Neural cell (in vitro differentiated cells): ENCODE results near the gene GLA. TPM values are rescaled to one million over a fixed set of nuclear protein-coding genes. Genes with fewer than 3 reads are reported as not detected.

ENCODE experiments used
- H2AFZ ChIP-seq: fragments of 200-600, 300-800 bp; sonication (generic), shearing (Covaris generic); 2 replicates; pipeline ENCODE4 v1.6.0; 2014; ENCODE audit warnings: low read depth, mild to moderate bottlenecking, antibody characterized with exemption, low read length, moderate library complexity
- H3F3A ChIP-seq: fragments of 200-600 bp; shearing (Covaris generic); 2 replicates; pipeline ENCODE4 v1.6.1; 2016; ENCODE audit warnings: mild to moderate bottlenecking, moderate library complexity, mixed read lengths, antibody characterized with exemption, low read length; ENCODE audit not compliant: insufficient read depth, poor library complexity, severe bottlenecking
- H3K27ac ChIP-seq: fragments of 200-600, 300-800 bp; sonication (generic), shearing (Covaris generic); 2 replicates; pipeline ENCODE4 v1.5.1; 2014; ENCODE audit warnings: mild to moderate bottlenecking, low read length, moderate library complexity
- H3K27me3 ChIP-seq: fragments of 300-800, 200-600 bp; sonication (generic), shearing (Covaris generic); 2 replicates; pipeline ENCODE4 v1.6.0; 2014; ENCODE audit warnings: mild to moderate bottlenecking, low read depth, low read length, moderate library complexity; ENCODE audit not compliant: insufficient read depth
- H3K36me3 ChIP-seq: fragments of 300-800, 200-600 bp; sonication (generic), shearing (Covaris generic); 2 replicates; pipeline ENCODE4 v1.5.1; 2014; ENCODE audit warnings: mild to moderate bottlenecking, antibody characterized with exemption, low read length, moderate library complexity; ENCODE audit not compliant: insufficient read depth
- H3K4me2 ChIP-seq: fragments of 300-800, 200-600 bp; sonication (generic), shearing (Covaris generic); 2 replicates; pipeline ENCODE4 v1.6.0; 2014; ENCODE audit warnings: mild to moderate bottlenecking, low read length
- H3K4me3 ChIP-seq: fragments of 300-800, 200-600 bp; sonication (generic), shearing (Covaris generic); 2 replicates; pipeline ENCODE4 v1.5.1; 2014; ENCODE audit warnings: mild to moderate bottlenecking, low read length, moderate library complexity
- H3K79me2 ChIP-seq: fragments of 200-600 bp; shearing (Covaris generic); replicated peaks from 2 replicates; pipeline ENCODE4 v1.6.0; 2014; ENCODE audit warnings: mild to moderate bottlenecking, low read length, moderate library complexity; ENCODE audit not compliant: insufficient read depth
- H3K9ac ChIP-seq: fragments of 300-800, 200-600 bp; sonication (generic), shearing (Covaris generic); 2 replicates; pipeline ENCODE4 v1.6.1; 2016; ENCODE audit warnings: mild to moderate bottlenecking, low read length, mixed read lengths
- H3K9me2 ChIP-seq: fragments of 200-600 bp; shearing (Covaris generic); 2 replicates; pipeline ENCODE4 v1.6.1; 2016; ENCODE audit warnings: mild to moderate bottlenecking, low read length, mixed read lengths; ENCODE audit not compliant: insufficient read depth
- H3K9me3 ChIP-seq: fragments of 200-600, 300-800 bp; sonication (generic), shearing (Covaris generic); 2 replicates; pipeline ENCODE4 v1.6.1; 2016; ENCODE audit warnings: mild to moderate bottlenecking, mixed run types, low read length, moderate library complexity, mixed read lengths
- H4K20me1 ChIP-seq: fragments of 200-600 bp; shearing (Covaris generic); 2 replicates; pipeline ENCODE4 v1.6.1; 2016; ENCODE audit warnings: mild to moderate bottlenecking, mixed run types; ENCODE audit not compliant: insufficient read depth
- CTCF ChIP-seq: fragments of 450-650 bp; IDR thresholded peaks from 2 replicates; pipeline ENCODE4 v1.5.1; 2014; ENCODE audit warnings: antibody characterized with exemption, mild to moderate bottlenecking, moderate library complexity; ENCODE audit not compliant: poor library complexity, severe bottlenecking
- EP300 ChIP-seq: fragments of 450-650 bp; conservative IDR thresholded peaks from 2 replicates; pipeline ENCODE4 v1.6.1; 2014; ENCODE audit warnings: antibody characterized with exemption, mild to moderate bottlenecking, moderate library complexity; ENCODE audit not compliant: poor library complexity, severe bottlenecking
- EZH2 ChIP-seq: fragments of 200-600, 300-800 bp; shearing (Covaris generic), sonication (generic); IDR thresholded peaks from 2 replicates; pipeline ENCODE4 v1.6.1; 2014; ENCODE audit warnings: antibody characterized with exemption, low read length, borderline replicate concordance, mild to moderate bottlenecking; ENCODE audit not compliant: insufficient read depth, poor library complexity, severe bottlenecking
- MXI1 ChIP-seq: fragments of 450-650 bp; conservative IDR thresholded peaks from 2 replicates; pipeline ENCODE4 v1.6.1; 2014; ENCODE audit warnings: antibody characterized with exemption, mild to moderate bottlenecking; ENCODE audit not compliant: poor library complexity, severe bottlenecking
- POLR2AphosphoS5 ChIP-seq: IDR thresholded peaks from 2 replicates; pipeline ENCODE4 v1.6.1; 2012
- RAD21 ChIP-seq: fragments of 450-650 bp; conservative IDR thresholded peaks from 2 replicates; pipeline ENCODE4 v1.6.1; 2014; ENCODE audit warnings: antibody characterized with exemption, mild to moderate bottlenecking, moderate library complexity
- SMC3 ChIP-seq: fragments of 450-650 bp; conservative IDR thresholded peaks from 2 replicates; pipeline ENCODE4 v1.6.1; 2014; ENCODE audit warnings: antibody characterized with exemption, mild to moderate bottlenecking, moderate library complexity; ENCODE audit not compliant: poor library complexity
- TAF1 ChIP-seq: IDR thresholded peaks from 2 replicates; pipeline ENCODE4 v1.6.1; 2012; ENCODE audit warnings: low read depth
- polyA plus RNA-seq: library from polyadenylated mRNA; depleted of rRNA; stranded (reverse); fragments of >200 nt; gene quantifications from 2 replicates; pipeline ENCODE4 v1.2.3, GENCODE V29; 2014
- TF ChIP-seq, protein P1 (sequence below): IDR thresholded peaks from 2 replicates; pipeline ENCODE4 v1.6.1; 2012; ENCODE audit warnings: borderline replicate concordance

Gene GLA
- polyA plus RNA-seq, 1 donor from 2014 or later: 39.0 TPM

DNA sequence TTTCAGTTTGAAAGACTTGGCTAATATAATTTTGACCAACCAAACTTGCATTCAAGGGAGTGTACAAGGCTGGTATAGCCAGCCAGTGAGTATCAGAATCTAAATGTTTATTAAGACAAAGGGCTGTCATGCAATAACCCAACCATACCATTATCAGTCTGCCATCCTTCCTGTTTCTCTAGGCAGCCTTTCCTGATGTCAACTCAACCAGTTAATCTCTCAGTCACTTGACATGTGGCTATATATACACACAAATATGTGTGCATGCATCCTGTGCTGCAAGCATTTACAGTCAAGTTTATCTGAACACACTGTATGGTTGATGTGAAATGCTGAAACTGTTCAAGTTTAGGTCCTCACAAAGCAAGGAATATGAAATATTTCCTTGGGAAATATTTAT lies 38.9 kb downstream of the GLA start:
- Histone ChIP-seq H3K79me2 (no peaks in the 10 kb centered on the region), H3K9ac (no peak overlapping the region), H3K9me3 (no peaks in the 10 kb centered on the region), H4K20me1 (no peaks in the 10 kb centered on the region), H3F3A (no peaks in the 10 kb centered on the region), H3K36me3 (no peaks in the 10 kb centered on the region), H3K27me3 (no peaks in the 10 kb centered on the region), H2AFZ (no peak overlapping the region), H3K27ac (no peak overlapping the region), H3K4me3 (no peak overlapping the region), H3K4me2 (no peak overlapping the region), H3K9me2 (no peaks in the 10 kb centered on the region)
- TF ChIP-seq EZH2 (no peak), RAD21 (no peak), CTCF (no peak), TAF1 (no peak), SMC3 (no peak), MXI1 (no peak), POLR2AphosphoS5 (no peak), EP300 (no peak)
- TF ChIP-seq, protein P1, sequence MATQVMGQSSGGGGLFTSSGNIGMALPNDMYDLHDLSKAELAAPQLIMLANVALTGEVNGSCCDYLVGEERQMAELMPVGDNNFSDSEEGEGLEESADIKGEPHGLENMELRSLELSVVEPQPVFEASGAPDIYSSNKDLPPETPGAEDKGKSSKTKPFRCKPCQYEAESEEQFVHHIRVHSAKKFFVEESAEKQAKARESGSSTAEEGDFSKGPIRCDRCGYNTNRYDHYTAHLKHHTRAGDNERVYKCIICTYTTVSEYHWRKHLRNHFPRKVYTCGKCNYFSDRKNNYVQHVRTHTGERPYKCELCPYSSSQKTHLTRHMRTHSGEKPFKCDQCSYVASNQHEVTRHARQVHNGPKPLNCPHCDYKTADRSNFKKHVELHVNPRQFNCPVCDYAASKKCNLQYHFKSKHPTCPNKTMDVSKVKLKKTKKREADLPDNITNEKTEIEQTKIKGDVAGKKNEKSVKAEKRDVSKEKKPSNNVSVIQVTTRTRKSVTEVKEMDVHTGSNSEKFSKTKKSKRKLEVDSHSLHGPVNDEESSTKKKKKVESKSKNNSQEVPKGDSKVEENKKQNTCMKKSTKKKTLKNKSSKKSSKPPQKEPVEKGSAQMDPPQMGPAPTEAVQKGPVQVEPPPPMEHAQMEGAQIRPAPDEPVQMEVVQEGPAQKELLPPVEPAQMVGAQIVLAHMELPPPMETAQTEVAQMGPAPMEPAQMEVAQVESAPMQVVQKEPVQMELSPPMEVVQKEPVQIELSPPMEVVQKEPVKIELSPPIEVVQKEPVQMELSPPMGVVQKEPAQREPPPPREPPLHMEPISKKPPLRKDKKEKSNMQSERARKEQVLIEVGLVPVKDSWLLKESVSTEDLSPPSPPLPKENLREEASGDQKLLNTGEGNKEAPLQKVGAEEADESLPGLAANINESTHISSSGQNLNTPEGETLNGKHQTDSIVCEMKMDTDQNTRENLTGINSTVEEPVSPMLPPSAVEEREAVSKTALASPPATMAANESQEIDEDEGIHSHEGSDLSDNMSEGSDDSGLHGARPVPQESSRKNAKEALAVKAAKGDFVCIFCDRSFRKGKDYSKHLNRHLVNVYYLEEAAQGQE: no peak

- Histone ChIP-seq H3K79me2 (no peaks in the 10 kb centered on the region), H3K9me2 (no peaks in the 10 kb centered on the region), H3K4me3 (no peak overlapping the region), H3K36me3 (no peaks in the 10 kb centered on the region), H3F3A (no peaks in the 10 kb centered on the region), H3K27ac (no peak overlapping the region), H3K27me3 (no peaks in the 10 kb centered on the region), H3K9me3 (no peaks in the 10 kb centered on the region), H2AFZ (no peak overlapping the region), H3K9ac (no peak overlapping the region), H4K20me1 (no peaks in the 10 kb centered on the region), H3K4me2 (no peak overlapping the region)
- TF ChIP-seq POLR2AphosphoS5 (no peak), MXI1 (no peak), RAD21 (no peak)
Measured at GRCh38 chrX:101365301-101365795, 42.4 kb downstream of the GLA start.

DNA sequence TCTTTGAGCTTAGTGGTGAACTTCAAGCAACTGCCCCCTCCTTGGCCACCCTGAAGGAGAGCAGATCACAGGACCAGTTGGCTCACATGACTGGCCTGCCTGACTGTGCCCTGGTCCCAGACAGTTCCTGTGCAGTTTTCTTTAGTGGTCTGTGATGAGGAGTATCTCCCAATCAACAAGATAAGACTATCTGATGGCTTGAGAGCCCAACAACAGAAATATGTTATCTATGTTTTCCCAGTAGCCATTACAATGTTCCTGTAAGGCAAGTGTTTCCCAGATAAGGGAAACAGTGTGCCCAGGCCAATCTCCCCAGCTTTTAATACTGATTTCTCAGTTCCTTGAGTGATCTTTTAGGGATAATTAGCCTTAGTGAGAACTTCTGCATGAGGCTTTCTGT lies 45.0 kb downstream of the GLA start:
- no peak overlapping the region for H3K27ac ChIP-seq
- no peaks in the 10 kb centered on the region for H4K20me1 ChIP-seq
- TF ChIP-seq POLR2AphosphoS5: no peak
- no peak for TF ChIP-seq SMC3
- TF ChIP-seq EP300: no peak
- TF ChIP-seq CTCF: no peak
- TF ChIP-seq, protein P1: no peak
- H3K4me2 ChIP-seq: no peak overlapping the region
- H2AFZ ChIP-seq: no peak overlapping the region
- H3K27me3 ChIP-seq: no peaks in the 10 kb centered on the region
- H3K79me2 ChIP-seq: no peaks in the 10 kb centered on the region
- H3K9me3 ChIP-seq: no peaks in the 10 kb centered on the region
- H3K9ac ChIP-seq: no peak overlapping the region
- no peaks in the 10 kb centered on the region for H3F3A ChIP-seq
- no peak overlapping the region for H3K4me3 ChIP-seq
- H3K9me2 ChIP-seq: no peaks in the 10 kb centered on the region
- no peaks in the 10 kb centered on the region for H3K36me3 ChIP-seq
